MCF 10A (cell line): Measurements from ENCODE around the gene ATRN. TPM values are rescaled to one million over a fixed set of nuclear protein-coding genes. Genes with fewer than 3 reads are reported as not detected.

Experiments used
- BruUV-seq: library from RNA; stranded (reverse); fragments of 400-500 nt; replicated peaks from 2 replicates; lab custom pipeline; 2021; lab: Mats Ljungman, UMichigan
- CTCF ChIA-PET: fragments of 300-600 bp; sonication (Branson Sonifier 250); formaldehyde crosslinking; extraction: SDS; loops from one replicate; lab custom pipeline; 2021; ENCODE audit warnings: antibody characterized with exemption, inconsistent platforms; lab: Yijun Ruan, JAX
- POLR2A ChIA-PET: fragments of 300-600, 350-650 bp; sonication (Branson Sonifier 250); formaldehyde crosslinking; extraction: SDS; loops from one replicate; lab custom pipeline; 2020; ENCODE audit warnings: antibody characterized with exemption, inconsistent platforms; lab: Yijun Ruan, JAX
- DNase-seq: peaks from one replicate; pipeline ENCODE4 v3.0.0-alpha.2; 2018; ENCODE audit not compliant: unreplicated experiment
- H3K27ac Mint-ChIP-seq: one replicate; pipeline ENCODE4 v1.8.0; 2022; ENCODE audit warnings: mild to moderate bottlenecking, low read depth, mixed read lengths; ENCODE audit not compliant: unreplicated experiment
- H3K27me3 Mint-ChIP-seq: one replicate; pipeline ENCODE4 v1.8.0; 2022; ENCODE audit warnings: mixed read lengths; ENCODE audit not compliant: insufficient read depth, unreplicated experiment
- H3K36me3 Mint-ChIP-seq: one replicate; pipeline ENCODE4 v1.8.0; 2022; ENCODE audit warnings: mild to moderate bottlenecking, moderate library complexity, mixed read lengths; ENCODE audit not compliant: insufficient read depth, unreplicated experiment
- H3K4me1 Mint-ChIP-seq: one replicate; pipeline ENCODE4 v1.8.0; 2022; ENCODE audit warnings: mixed read lengths; ENCODE audit not compliant: insufficient read depth, unreplicated experiment
- H3K4me3 Mint-ChIP-seq: one replicate; pipeline ENCODE4 v1.8.0; 2022; ENCODE audit warnings: mild to moderate bottlenecking, moderate library complexity, mixed read lengths; ENCODE audit not compliant: unreplicated experiment
- H3K9me3 Mint-ChIP-seq: one replicate; pipeline ENCODE4 v1.8.0; 2022; ENCODE audit warnings: mixed read lengths; ENCODE audit not compliant: unreplicated experiment
- intact Hi-C: fragments of 100-400 bp; cut with micrococcal nuclease; formaldehyde crosslinking; loops from 2 replicates; pipeline ENCODE4 v1.14.1; 2022
- total RNA-seq: library from RNA; stranded (reverse); gene quantifications from 2 replicates; pipeline ENCODE4 v1.2.3, GENCODE V29; 2022
- TF ChIP-seq, protein P1 (sequence below): fragments of 200-600 bp; IDR thresholded peaks from one replicate; pipeline ENCODE4 v1.8.0; 2022; ENCODE audit warnings: antibody characterized with exemption, mild to moderate bottlenecking; ENCODE audit not compliant: unreplicated experiment

ATRN gene
- total RNA-seq, 1 experiment from 2014 or later, result 29.7 TPM

DNA sequence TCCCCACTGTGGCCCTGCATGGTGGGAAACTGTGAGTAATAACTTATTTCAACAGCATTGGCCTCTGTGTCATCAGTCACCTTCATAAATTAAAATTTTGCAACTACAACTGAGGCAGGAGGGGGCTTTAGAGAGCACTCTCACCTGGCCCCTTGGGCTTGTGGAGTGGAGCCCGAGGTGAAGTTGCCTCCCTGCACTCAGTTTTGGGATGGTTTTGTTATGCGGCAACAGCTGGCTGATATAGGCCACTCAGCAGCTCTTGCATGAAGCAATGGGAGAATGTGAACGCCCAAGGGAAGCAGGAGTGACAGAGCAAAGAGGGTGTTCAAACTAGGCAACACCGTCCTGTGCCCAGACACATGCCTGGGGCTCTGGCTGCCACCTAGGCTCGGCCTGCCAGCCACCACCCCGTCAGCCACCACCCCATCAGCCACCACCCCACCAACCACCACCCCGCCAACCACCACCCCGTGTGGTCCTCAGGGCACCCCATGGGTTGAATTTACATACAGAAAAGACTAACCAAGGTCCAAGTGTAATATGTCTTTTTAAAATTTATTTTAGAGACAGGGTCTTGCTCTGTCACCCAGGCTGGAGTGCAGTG lies 196.7 kb downstream of the ATRN start:
- Mint-ChIP-seq H3K9me3 (no peaks in the 10 kb centered on the region), H3K4me3 (no peak overlapping the region), H3K27me3 (peaks cover 47% of the 10 kb centered on the region), H3K36me3 (no peaks in the 10 kb centered on the region), H3K27ac (no peak overlapping the region), H3K4me1 (no peaks in the 10 kb centered on the region)
- ChIA-PET POLR2A (no interaction called here), CTCF (interaction anchor here (0.8 to 1.5 kb wide), 3 partner anchors 10 to 43 kb away, joined by 3 to 13 read pairs (median 4); no protein-coding TSS in a partner anchor)
- DNase-seq, result no peak
- BruUV-seq, result no TSS peak
- TF ChIP-seq, protein P1, sequence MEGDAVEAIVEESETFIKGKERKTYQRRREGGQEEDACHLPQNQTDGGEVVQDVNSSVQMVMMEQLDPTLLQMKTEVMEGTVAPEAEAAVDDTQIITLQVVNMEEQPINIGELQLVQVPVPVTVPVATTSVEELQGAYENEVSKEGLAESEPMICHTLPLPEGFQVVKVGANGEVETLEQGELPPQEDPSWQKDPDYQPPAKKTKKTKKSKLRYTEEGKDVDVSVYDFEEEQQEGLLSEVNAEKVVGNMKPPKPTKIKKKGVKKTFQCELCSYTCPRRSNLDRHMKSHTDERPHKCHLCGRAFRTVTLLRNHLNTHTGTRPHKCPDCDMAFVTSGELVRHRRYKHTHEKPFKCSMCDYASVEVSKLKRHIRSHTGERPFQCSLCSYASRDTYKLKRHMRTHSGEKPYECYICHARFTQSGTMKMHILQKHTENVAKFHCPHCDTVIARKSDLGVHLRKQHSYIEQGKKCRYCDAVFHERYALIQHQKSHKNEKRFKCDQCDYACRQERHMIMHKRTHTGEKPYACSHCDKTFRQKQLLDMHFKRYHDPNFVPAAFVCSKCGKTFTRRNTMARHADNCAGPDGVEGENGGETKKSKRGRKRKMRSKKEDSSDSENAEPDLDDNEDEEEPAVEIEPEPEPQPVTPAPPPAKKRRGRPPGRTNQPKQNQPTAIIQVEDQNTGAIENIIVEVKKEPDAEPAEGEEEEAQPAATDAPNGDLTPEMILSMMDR, result no peak
- intact Hi-C loops, result no loop called here

DNA sequence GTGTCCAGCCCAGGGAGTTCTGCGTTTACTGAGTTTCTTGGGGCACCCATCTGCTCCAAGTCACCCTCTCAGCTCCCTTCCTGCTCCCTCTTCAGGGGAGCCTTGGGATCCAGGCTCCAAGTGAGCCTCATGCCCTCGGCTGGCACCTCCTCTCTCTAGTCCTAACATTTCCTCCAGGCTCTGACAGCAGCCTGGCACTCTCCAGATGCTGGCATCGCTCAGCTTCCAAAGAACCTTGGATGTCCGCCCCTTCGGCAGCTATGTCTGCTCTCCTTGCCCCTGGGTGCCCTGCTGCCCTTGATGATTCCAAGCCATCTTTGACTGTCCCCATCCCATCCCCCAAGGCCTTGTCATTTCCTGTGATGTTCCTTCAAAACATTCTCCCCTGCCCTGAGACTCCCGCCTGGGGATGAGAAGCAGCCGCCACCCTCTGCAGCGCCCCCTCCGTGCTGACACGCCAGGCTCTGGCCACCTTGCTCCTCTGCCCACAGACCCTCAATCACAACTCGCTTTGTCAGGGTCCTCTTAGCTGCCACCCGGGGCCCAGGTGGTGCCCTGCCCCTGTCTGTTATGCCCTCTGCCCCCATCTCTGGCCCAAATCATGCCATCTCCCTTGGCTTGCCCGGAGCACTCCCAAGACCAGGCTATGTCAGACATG lies 199.0 kb downstream of the ATRN start:
- H3K27me3 Mint-ChIP-seq, result peaks cover 34% of the 10 kb centered on the region
- no peak overlapping the region for H3K4me3 Mint-ChIP-seq
- no peaks in the 10 kb centered on the region for H3K36me3 Mint-ChIP-seq
- no TSS peak for BruUV-seq
- H3K27ac Mint-ChIP-seq, result no peak overlapping the region
- H3K4me1 Mint-ChIP-seq, result no peaks in the 10 kb centered on the region
- H3K9me3 Mint-ChIP-seq, result no peaks in the 10 kb centered on the region
- POLR2A ChIA-PET, result interaction anchor here (0.6 to 1.0 kb wide), 2 partner anchors 11 to 53 kb away, joined by 3 read pairs; no protein-coding TSS in a partner anchor
- intact Hi-C loops, result loop anchor here (10.0 kb wide), 1 partner anchor 105 kb away; no protein-coding TSS in a partner anchor
- CTCF ChIA-PET, result interaction anchor here (1.1 kb wide), 1 partner anchor 25 kb away, joined by 3 read pairs; no protein-coding TSS in a partner anchor
- no peak for DNase-seq
- TF ChIP-seq, protein P1, result no peak

DNA sequence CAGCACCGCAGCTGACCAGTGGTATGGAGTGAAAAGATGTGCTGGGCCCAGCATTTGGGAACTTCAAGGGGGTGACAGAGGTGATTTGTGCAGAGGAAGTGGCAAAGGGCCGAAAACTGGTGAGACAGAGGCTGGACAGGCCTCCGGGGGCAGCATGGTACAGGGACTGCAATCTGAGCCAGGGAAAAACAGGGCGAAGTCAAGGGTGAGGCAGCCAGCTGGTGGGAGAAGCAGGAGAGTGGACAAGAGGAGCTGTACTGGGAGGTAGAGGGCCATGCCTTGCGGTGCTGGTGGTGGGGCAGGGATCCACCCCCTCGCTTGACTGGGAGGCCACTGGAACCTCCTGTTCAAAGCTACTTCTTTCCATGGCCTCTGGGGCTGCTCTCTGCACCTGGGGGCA lies 199.7 kb downstream of the ATRN start:
- Mint-ChIP-seq H3K4me1 (no peaks in the 10 kb centered on the region), H3K27ac (no peak overlapping the region), H3K9me3 (no peaks in the 10 kb centered on the region), H3K27me3 (peaks cover 36% of the 10 kb centered on the region), H3K36me3 (no peaks in the 10 kb centered on the region), H3K4me3 (no peak overlapping the region)
- BruUV-seq, result no TSS peak
- ChIA-PET POLR2A (interaction anchor here (1.0 kb wide), 1 partner anchor 12 kb away, joined by 3 read pairs; no protein-coding TSS in a partner anchor), CTCF (interaction anchor here (1.1 to 2.2 kb wide), 2 partner anchors 24 to 40 kb away, joined by 3 to 15 read pairs; no protein-coding TSS in a partner anchor)
- DNase-seq, result no peak
- intact Hi-C loops, result loop anchor here (10.0 kb wide), 1 partner anchor 106 kb away; no protein-coding TSS in a partner anchor
- TF ChIP-seq, protein P1, result no peak

DNA sequence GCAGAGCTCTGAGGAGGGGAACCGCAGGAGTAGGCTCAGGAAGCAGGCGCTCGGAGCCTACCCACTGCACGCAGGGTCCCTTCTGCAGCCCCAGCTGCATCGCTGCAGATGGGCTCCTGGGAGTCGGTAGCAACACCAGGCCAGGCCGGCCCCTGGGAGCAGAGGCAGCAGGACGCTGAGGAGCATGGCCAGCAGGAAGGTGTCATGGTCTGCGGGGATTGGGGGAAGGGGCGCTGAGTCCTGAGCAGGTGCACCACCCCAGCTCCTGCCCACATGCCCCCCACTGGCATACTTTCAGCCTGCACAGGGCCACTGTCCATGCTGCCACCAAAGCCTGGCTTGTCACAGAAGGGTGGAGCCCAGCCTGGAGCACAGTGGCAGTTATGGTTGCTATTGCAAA lies 200.1 kb downstream of the ATRN start:
- Mint-ChIP-seq H3K4me3 (no peak overlapping the region), H3K4me1 (no peaks in the 10 kb centered on the region), H3K36me3 (no peaks in the 10 kb centered on the region), H3K27me3 (peaks cover 40% of the 10 kb centered on the region), H3K27ac (no peak overlapping the region), H3K9me3 (no peaks in the 10 kb centered on the region)
- CTCF ChIA-PET, result interaction anchor here (0.6 to 2.2 kb wide), 4 partner anchors 24 to 547 kb away, joined by 3 to 15 read pairs (median 3); no protein-coding TSS in a partner anchor
- DNase-seq, result no peak
- intact Hi-C loops, result loop anchor here (10.0 kb wide), 1 partner anchor 106 kb away; no protein-coding TSS in a partner anchor
- BruUV-seq, result no TSS peak
- TF ChIP-seq, protein P1, result no peak
- POLR2A ChIA-PET, result interaction anchor here (1.0 kb wide), 1 partner anchor 12 kb away, joined by 3 read pairs; no protein-coding TSS in a partner anchor
